Right atrium auricular region (tissue), 2 donors: ENCODE results near the gene MYO9B. TPM values are rescaled to one million over a fixed set of nuclear protein-coding genes. Genes with fewer than 3 reads are reported as not detected.

Source experiments
- DNase-seq: peaks from one replicate; pipeline ENCODE4 v3.0.0-alpha.2; 2019; ENCODE audit warnings: low spot score
- H3K27ac ChIP-seq, 2 donors: fragments of 200-600 bp; sonication (generic); 1 replicate in 1 of 2; 2 replicates in 1 of 2; pipeline ENCODE4 v1.5.1; 2016 to 2019
- H3K27me3 ChIP-seq, 2 donors: fragments of 200-600 bp; sonication (generic); one replicate each; pipeline versions ENCODE4 v1.5.1 to v1.6.0; 2017 to 2019
- H3K36me3 ChIP-seq: fragments of 200-600 bp; sonication (generic); one replicate; pipeline ENCODE4 v1.5.1; 2016
- H3K4me1 ChIP-seq, 2 donors: fragments of 200-600 bp; sonication (generic); one replicate each; pipeline versions ENCODE4 v1.5.1 to v1.6.0; 2017 to 2019
- H3K4me3 ChIP-seq, 2 donors: fragments of 200-600 bp; sonication (generic); 1 replicate in 1 of 2; 2 replicates in 1 of 2; pipeline ENCODE4 v1.5.1; 2017 to 2019; ENCODE audit warnings: mild to moderate bottlenecking in 1 of 2, moderate library complexity in 1 of 2
- H3K9me3 ChIP-seq, 2 donors: fragments of 200-600 bp; sonication (generic); one replicate each; pipeline ENCODE4 v1.5.1; 2019
- CTCF ChIP-seq, 2 donors: fragments of 200-600 bp; sonication (generic); IDR thresholded peaks; one replicate each; pipeline ENCODE4 v1.5.1; 2019; ENCODE audit warnings: antibody characterized with exemption in 2 of 2
- total RNA-seq, 2 donors: library from RNA; depleted of rRNA; stranded (reverse); fragments of >200 nt; gene quantifications; one replicate each; pipeline ENCODE4 v1.1.0, GENCODE V29; 2016

Gene MYO9B
- total RNA-seq, 2 donors from 2014 or later, result 25.4 to 40.8 TPM

GRCh38 chr19:17242431-17243208, 167.0 kb downstream of the MYO9B start:
- Histone ChIP-seq H3K27me3 (no peaks in the 10 kb centered on the region), H3K27ac (peak overlapping the region; percentile 78 to 84), H3K36me3 (peaks cover 9% of the 10 kb centered on the region), H3K4me1 (peaks cover 0 to 41% of the 10 kb centered on the region in 2 donors), H3K4me3 (no peak overlapping the region), H3K9me3 (no peaks in the 10 kb centered on the region)
- DNase-seq, result no peak
- TF ChIP-seq CTCF (IDR thresholded peaks at IDR 0.05), result no peak

GRCh38 chr19:17243211-17243829, 167.7 kb downstream of the MYO9B start:
- no peak for DNase-seq
- H3K36me3 ChIP-seq, result peaks cover 2% of the 10 kb centered on the region
- TF ChIP-seq CTCF (IDR thresholded peaks at IDR 0.05), result no peak
- no peaks in the 10 kb centered on the region for H3K27me3 ChIP-seq
- peak overlapping the region; percentile 78 to 84 for H3K27ac ChIP-seq
- H3K9me3 ChIP-seq, result no peaks in the 10 kb centered on the region
- H3K4me1 ChIP-seq, result peaks cover 0 to 41% of the 10 kb centered on the region in 2 donors
- peak overlapping the region; percentile 67 to 78 for H3K4me3 ChIP-seq

GRCh38 chr19:17243830-17244617, 168.4 kb downstream of the MYO9B start:
- TF ChIP-seq CTCF (IDR thresholded peaks at IDR 0.05), result no peak
- H3K4me1 ChIP-seq, result peaks cover 0 to 41% of the 10 kb centered on the region in 2 donors
- no peaks in the 10 kb centered on the region for H3K9me3 ChIP-seq
- no peaks in the 10 kb centered on the region for H3K27me3 ChIP-seq
- H3K4me3 ChIP-seq, result peak overlapping the region; percentile 67 to 78
- peak; percentile 76 for DNase-seq
- no peaks in the 10 kb centered on the region for H3K36me3 ChIP-seq
- peak overlapping the region; percentile 78 to 84 for H3K27ac ChIP-seq

- DNase-seq, result no peak
- Histone ChIP-seq H3K4me3 (peak overlapping the region; percentile 67 to 78), H3K27me3 (no peaks in the 10 kb centered on the region), H3K36me3 (no peaks in the 10 kb centered on the region), H3K4me1 (peaks cover 0 to 41% of the 10 kb centered on the region in 2 donors), H3K27ac (peak overlapping the region; percentile 78 to 84), H3K9me3 (no peaks in the 10 kb centered on the region)
- TF ChIP-seq CTCF (IDR thresholded peaks at IDR 0.05), result no peak
Measured at GRCh38 chr19:17244618-17245534, 169.3 kb downstream of the MYO9B start.

- TF ChIP-seq CTCF (IDR thresholded peaks at IDR 0.05), result no peak
Measured at GRCh38 chr19:17245535-17245984, 170.0 kb downstream of the MYO9B start, which contains the start of gene NR2F6. TSS of gene NR2F6 (minus strand) at chr19:17245919. CDS start at chr19:17245220, 699 bp downstream.

More at GRCh38 chr19:17245535-17245984, 170.0 kb downstream of the MYO9B start, which contains the start of gene NR2F6:
- Histone ChIP-seq H3K27ac (peak within 1 kb of the TSS; percentile 78 to 86), H3K9me3 (no peaks in the 10 kb centered on the region), H3K4me3 (peak within 1 kb of the TSS; percentile 67 to 78), H3K27me3 (no peaks in the 10 kb centered on the region), H3K36me3 (no peaks in the 10 kb centered on the region), H3K4me1 (peaks cover 0 to 41% of the 10 kb centered on the region in 2 donors)
- DNase-seq, result no peak
